WTC11 (cell line): Measurements from ENCODE around the gene CYSTM1. TPM values are rescaled to one million over a fixed set of nuclear protein-coding genes. Genes with fewer than 3 reads are reported as not detected.

Experiments
- ATAC-seq: fragments of 200-7000 bp; cut with Tn5 transposase; 2 replicates; pipeline ENCODE4 v1.10.0; 2021; ENCODE audit warnings: mild to moderate bottlenecking, moderate library complexity
- CTCF ChIA-PET: fragments of 300-600 bp; sonication (Branson Sonifier 250); formaldehyde crosslinking; loops from one replicate; lab custom pipeline; 2021; ENCODE audit warnings: antibody characterized with exemption; lab: Charles Lee
- POLR2A ChIA-PET: fragments of 350-600 bp; sonication (Branson Sonifier 250); formaldehyde crosslinking; loops from one replicate; lab custom pipeline; 2021; ENCODE audit warnings: antibody characterized with exemption; lab: Charles Lee
- DNase-seq: peaks from one replicate; pipeline ENCODE4 v3.0.0; 2021; ENCODE audit warnings: low spot score
- H3K27ac Mint-ChIP-seq: 2 replicates; pipeline ENCODE4 v1.8.0; 2021; ENCODE audit warnings: mixed read lengths
- H3K27me3 Mint-ChIP-seq: 2 replicates; pipeline ENCODE4 v1.8.0; 2021; ENCODE audit warnings: low read depth, mild to moderate bottlenecking, moderate library complexity, mixed read lengths
- H3K36me3 Mint-ChIP-seq: 2 replicates; pipeline ENCODE4 v1.8.0; 2021; ENCODE audit warnings: mixed read lengths
- H3K4me1 Mint-ChIP-seq: 2 replicates; pipeline ENCODE4 v1.8.0; 2022; ENCODE audit warnings: mixed read lengths
- H3K4me3 Mint-ChIP-seq: 2 replicates; pipeline ENCODE4 v1.8.0; 2021; ENCODE audit warnings: mild to moderate bottlenecking, moderate library complexity, mixed read lengths
- H3K9me3 Mint-ChIP-seq: 2 replicates; pipeline ENCODE4 v1.8.0; 2021; ENCODE audit warnings: mixed read lengths
- ATF6 ChIP-seq: sonication (generic); formaldehyde crosslinking; IDR thresholded peaks from 2 replicates; pipeline ENCODE4 v1.8.1; 2023; ENCODE audit warnings: mild to moderate bottlenecking, missing genetic modification reagents
- E2F1 ChIP-seq: sonication (generic); formaldehyde crosslinking; IDR thresholded peaks from 2 replicates; pipeline ENCODE4 v1.8.0; 2022; ENCODE audit warnings: mild to moderate bottlenecking, missing genetic modification reagents
- ETV6 ChIP-seq: sonication (generic); formaldehyde crosslinking; IDR thresholded peaks from 2 replicates; pipeline ENCODE4 v1.8.1; 2022; ENCODE audit warnings: mild to moderate bottlenecking, missing genetic modification reagents
- FOXJ3 ChIP-seq: sonication (generic); formaldehyde crosslinking; IDR thresholded peaks from 2 replicates; pipeline ENCODE4 v1.9.0; 2021; ENCODE audit warnings: missing genetic modification reagents, mild to moderate bottlenecking, borderline replicate concordance
- FOXP1 ChIP-seq: sonication (generic); formaldehyde crosslinking; IDR thresholded peaks from 2 replicates; pipeline ENCODE4 v1.8.0; 2022; ENCODE audit warnings: missing genetic modification reagents, mild to moderate bottlenecking, moderate library complexity, borderline replicate concordance
- FOXP4 ChIP-seq: sonication (generic); formaldehyde crosslinking; IDR thresholded peaks from 2 replicates; pipeline ENCODE4 v1.8.0; 2022; ENCODE audit warnings: mild to moderate bottlenecking, missing genetic modification reagents
- GABPB1 ChIP-seq: sonication (generic); formaldehyde crosslinking; IDR thresholded peaks from 2 replicates; pipeline ENCODE4 v1.8.1; 2023; ENCODE audit warnings: mild to moderate bottlenecking, missing genetic modification reagents
- HMGA2 ChIP-seq: fragments of 250-450 bp; sonication (Bioruptor Pico); IDR thresholded peaks from 2 replicates; pipeline ENCODE4 v1.4.0; 2021; ENCODE audit warnings: mild to moderate bottlenecking, moderate library complexity
- IRF2 ChIP-seq: sonication (generic); formaldehyde crosslinking; IDR thresholded peaks from 2 replicates; pipeline ENCODE4 v1.8.0; 2022; ENCODE audit warnings: low read depth, missing genetic modification reagents, borderline replicate concordance
- JAZF1 ChIP-seq: fragments of 250-450 bp; sonication (Bioruptor Pico); IDR thresholded peaks from 2 replicates; pipeline ENCODE4 v1.9.0; 2021; ENCODE audit warnings: moderate library complexity, mild to moderate bottlenecking, inconsistent platforms
- JUN ChIP-seq: sonication (generic); formaldehyde crosslinking; IDR thresholded peaks from 2 replicates; pipeline ENCODE4 v1.8.0; 2023; ENCODE audit warnings: mild to moderate bottlenecking, missing genetic modification reagents
- KAT7 ChIP-seq: sonication (generic); formaldehyde crosslinking; IDR thresholded peaks from 2 replicates; pipeline ENCODE4 v1.8.1; 2023; ENCODE audit warnings: missing genetic modification reagents, mild to moderate bottlenecking, borderline replicate concordance
- MLX ChIP-seq: sonication (generic); formaldehyde crosslinking; IDR thresholded peaks from 2 replicates; pipeline ENCODE4 v1.8.1; 2023; ENCODE audit warnings: mild to moderate bottlenecking, missing genetic modification reagents, moderate library complexity
- NFYB ChIP-seq: sonication (generic); formaldehyde crosslinking; conservative IDR thresholded peaks from 2 replicates; pipeline ENCODE4 v1.8.0; 2022; ENCODE audit warnings: low read depth, missing genetic modification reagents
- NR1H2 ChIP-seq: sonication (generic); formaldehyde crosslinking; IDR thresholded peaks from 2 replicates; pipeline ENCODE4 v1.9.0; 2021; ENCODE audit warnings: mild to moderate bottlenecking, moderate library complexity, missing genetic modification reagents
- NR3C1 ChIP-seq: sonication (generic); formaldehyde crosslinking; conservative IDR thresholded peaks from 2 replicates; pipeline ENCODE4 v1.8.1; 2023; ENCODE audit warnings: low read depth, mild to moderate bottlenecking, missing genetic modification reagents
- OVOL2 ChIP-seq: fragments of 250-450 bp; sonication (Bioruptor Pico); IDR thresholded peaks from 2 replicates; pipeline ENCODE4 v1.9.0; 2021; ENCODE audit warnings: mild to moderate bottlenecking, borderline replicate concordance
- RELA ChIP-seq: sonication (generic); formaldehyde crosslinking; IDR thresholded peaks from 2 replicates; pipeline ENCODE4 v1.8.1; 2022; ENCODE audit warnings: missing genetic modification reagents, mild to moderate bottlenecking, borderline replicate concordance
- ZBTB21 ChIP-seq: sonication (generic); formaldehyde crosslinking; IDR thresholded peaks from 2 replicates; pipeline ENCODE4 v1.8.1; 2023; ENCODE audit warnings: mild to moderate bottlenecking, missing genetic modification reagents, borderline replicate concordance
- ZNF263 ChIP-seq: sonication (generic); formaldehyde crosslinking; IDR thresholded peaks from 2 replicates; pipeline ENCODE4 v1.8.1; 2022; ENCODE audit warnings: low read depth, mild to moderate bottlenecking, moderate library complexity, missing genetic modification reagents
- ZNF281 ChIP-seq: sonication (generic); formaldehyde crosslinking; IDR thresholded peaks from 2 replicates; pipeline ENCODE4 v1.8.0; 2023; ENCODE audit warnings: mild to moderate bottlenecking, missing genetic modification reagents
- ZNF396 ChIP-seq: fragments of 250-450 bp; sonication (Bioruptor Pico); IDR thresholded peaks from 2 replicates; pipeline ENCODE4 v1.8.0; 2021; ENCODE audit warnings: mild to moderate bottlenecking, moderate library complexity, borderline replicate concordance
- ZSCAN18 ChIP-seq: fragments of 250-450 bp; sonication (Bioruptor Pico); IDR thresholded peaks from 2 replicates; pipeline ENCODE4 v2.1.2; 2022; ENCODE audit warnings: mild to moderate bottlenecking, moderate library complexity
- total RNA-seq: library from RNA; stranded (reverse); gene quantifications from 3 replicates; pipeline ENCODE4 v1.2.3, GENCODE V29; 2021

Gene CYSTM1
- total RNA-seq, 1 experiment from 2014 or later, result 29.3 TPM

GRCh38 chr5:140235791-140236551 is 61.0 kb downstream of the CYSTM1 start (continued):
- TF ChIP-seq JAZF1 (CRISPR knock-in tag) (no peak), GABPB1 (CRISPR knock-in tag) (no peak), MLX (CRISPR knock-in tag) (no peak), IRF2 (CRISPR knock-in tag) (no peak)

GRCh38 chr5:140236891-140237598 is 62.1 kb downstream of the CYSTM1 start:
- ChIA-PET CTCF (interaction anchor here (0.9 to 2.3 kb wide), 7 partner anchors 8 to 136 kb away, joined by 3 to 13 read pairs (median 5); no protein-coding TSS in a partner anchor), POLR2A (no interaction called here)
- Mint-ChIP-seq H3K4me1 (peaks cover 13% of the 10 kb centered on the region), H3K27ac (no peak overlapping the region), H3K27me3 (no peaks in the 10 kb centered on the region), H3K4me3 (no peak overlapping the region), H3K9me3 (no peaks in the 10 kb centered on the region), H3K36me3 (no peaks in the 10 kb centered on the region)
- no peak for ATAC-seq
- TF ChIP-seq FOXP4 (CRISPR knock-in tag) (no peak), ZNF263 (CRISPR knock-in tag) (no peak), JUN (CRISPR knock-in tag) (no peak), NR1H2 (CRISPR knock-in tag) (no peak), NR3C1 (CRISPR knock-in tag) (no peak), ATF6 (no peak), JAZF1 (CRISPR knock-in tag) (no peak), ETV6 (CRISPR knock-in tag) (no peak), RELA (CRISPR knock-in tag) (no peak), HMGA2 (CRISPR knock-in tag) (no peak), E2F1 (CRISPR knock-in tag) (no peak), ZSCAN18 (CRISPR knock-in tag) (no peak), ZBTB21 (CRISPR knock-in tag) (no peak), ZNF281 (CRISPR knock-in tag) (no peak), KAT7 (CRISPR knock-in tag) (no peak), FOXJ3 (CRISPR knock-in tag) (no peak), FOXP1 (CRISPR knock-in tag) (no peak), NFYB (no peak), OVOL2 (no peak), ZNF396 (CRISPR knock-in tag) (no peak)
- DNase-seq, result no peak
